Psoas muscle (tissue), 8 donors: ENCODE results near the gene FADD. TPM values are rescaled to one million over a fixed set of nuclear protein-coding genes. Genes with fewer than 3 reads are reported as not detected.

ENCODE experiments used
- ATAC-seq, 4 donors: fragments of 200-7000 bp; cut with Tn5 transposase; one replicate each; pipeline ENCODE4 v1.9.1; 2020; ENCODE audit warnings: moderate library complexity in 3 of 4, mild to moderate bottlenecking in 2 of 4
- DNase-seq, 2 donors: peaks; one replicate each; pipeline ENCODE4 v3.0.0-alpha.2; 2020
- H3K27ac ChIP-seq: fragments of 200-600 bp; one replicate; pipeline ENCODE4 v1.8.0; 2022
- H3K27me3 ChIP-seq, 3 donors: fragments of 200-600 bp in 1 of 3; one replicate each; pipeline versions ENCODE4 v1.6.1 to v1.8.0; 2013 to 2022; ENCODE audit warnings: low read length in 2 of 3, mild to moderate bottlenecking in 2 of 3, moderate library complexity in 1 of 3; ENCODE audit not compliant: insufficient read depth in 3 of 3
- H3K36me3 ChIP-seq, 2 donors: fragments of 200-600 bp in 1 of 2; one replicate each; pipeline versions ENCODE4 v1.6.1 to v1.8.0; 2013 to 2022; ENCODE audit warnings: low read depth in 1 of 2, mild to moderate bottlenecking in 1 of 2, moderate library complexity in 1 of 2; ENCODE audit not compliant: insufficient read depth in 1 of 2
- H3K4me1 ChIP-seq: fragments of 200-600 bp; one replicate; pipeline ENCODE4 v1.8.0; 2022
- H3K4me3 ChIP-seq: fragments of 200-600 bp; one replicate; pipeline ENCODE4 v1.8.0; 2022; ENCODE audit warnings: mild to moderate bottlenecking
- H3K9me3 ChIP-seq: fragments of 200-600 bp; one replicate; pipeline ENCODE4 v1.8.0; 2022
- CTCF ChIP-seq: fragments of 200-600 bp; IDR thresholded peaks from one replicate; pipeline ENCODE4 v1.8.0; 2022; ENCODE audit warnings: antibody characterized with exemption
- WGBS, 3 donors: extraction: QIAGEN DNeasy Blood & Tissue Kit; methylation state at CpG; one replicate each; pipeline versions ENCODE4 v1.1.6 to v1.1.7; 2013; 5-methylcytosine and 5-hydroxymethylcytosine counted together
- intact Hi-C, 2 donors: fragments of 100-400 bp; cut with DNase I; formaldehyde crosslinking; loops; one replicate each; pipeline versions ENCODE4 v1.11.0 to v1.14.2; 2022
- long read RNA-seq, 2 donors: library from polyadenylated mRNA; unstranded; transcript quantifications; one replicate each; pipeline ENCODE4 v2.0.0, GENCODE V29; 2021
- polyA plus RNA-seq, 3 donors: library from polyadenylated mRNA; stranded (reverse); fragments of 200-250 nt; gene quantifications; one replicate each; pipeline ENCODE4 v1.2.3, GENCODE V29; 2013
- total RNA-seq, 4 donors: library from RNA; stranded (reverse); fragmentation: NEBNext Ultra II Directional in 2 of 4; extraction: Animal tissue kit (Norgen Biotek cat#: 25700) in 2 of 4; gene quantifications; one replicate each; pipeline versions ENCODE4 v1.2.1 to v1.2.4, GENCODE V29; 2021 to 2023
- donor health status: healthy with polysubstance abuse.
- donor health status: DM: no; HTN: no; CAD: no; lungs with moderate emphysema.
- donor health status: Bipolar disorder and iron deficiency.
- donor health status: healthy.
- donor health status: DM: yes; HTN: yes; CAD: no.
- donor health status: DM: no; HTN: no; CAD: no.
- donor health status: DM: no; HTN: no; CAD: no.
- donor health status: DM: yes; HTN: yes; CAD: no.

Gene FADD
- 10 to 100 TPM in 3 of 4 donors, 1 to 10 TPM in 1; 7.9 to 11.3 (median 10.3) TPM for total RNA-seq
- polyA plus RNA-seq = 10 to 100 TPM; 10.7 to 49.2 (median 25.7) TPM
- long read RNA-seq, donor 1, transcript FADD-201 (2 exons, 1,841 nt) = major isoform, 14 of 15 reads
- long read RNA-seq, donor 1, partial matches to known transcripts = 0 of 15 reads
- long read RNA-seq, donor 1, other reads (novel, unspliced or antisense) = 1 of 15 reads
- long read RNA-seq, donor 2, transcript FADD-201 (2 exons, 1,841 nt) = major isoform, 38 of 41 reads
- long read RNA-seq, donor 2, partial matches to known transcripts = 0 of 41 reads
- long read RNA-seq, donor 2, other reads (novel, unspliced or antisense) = 3 of 41 reads

DNA sequence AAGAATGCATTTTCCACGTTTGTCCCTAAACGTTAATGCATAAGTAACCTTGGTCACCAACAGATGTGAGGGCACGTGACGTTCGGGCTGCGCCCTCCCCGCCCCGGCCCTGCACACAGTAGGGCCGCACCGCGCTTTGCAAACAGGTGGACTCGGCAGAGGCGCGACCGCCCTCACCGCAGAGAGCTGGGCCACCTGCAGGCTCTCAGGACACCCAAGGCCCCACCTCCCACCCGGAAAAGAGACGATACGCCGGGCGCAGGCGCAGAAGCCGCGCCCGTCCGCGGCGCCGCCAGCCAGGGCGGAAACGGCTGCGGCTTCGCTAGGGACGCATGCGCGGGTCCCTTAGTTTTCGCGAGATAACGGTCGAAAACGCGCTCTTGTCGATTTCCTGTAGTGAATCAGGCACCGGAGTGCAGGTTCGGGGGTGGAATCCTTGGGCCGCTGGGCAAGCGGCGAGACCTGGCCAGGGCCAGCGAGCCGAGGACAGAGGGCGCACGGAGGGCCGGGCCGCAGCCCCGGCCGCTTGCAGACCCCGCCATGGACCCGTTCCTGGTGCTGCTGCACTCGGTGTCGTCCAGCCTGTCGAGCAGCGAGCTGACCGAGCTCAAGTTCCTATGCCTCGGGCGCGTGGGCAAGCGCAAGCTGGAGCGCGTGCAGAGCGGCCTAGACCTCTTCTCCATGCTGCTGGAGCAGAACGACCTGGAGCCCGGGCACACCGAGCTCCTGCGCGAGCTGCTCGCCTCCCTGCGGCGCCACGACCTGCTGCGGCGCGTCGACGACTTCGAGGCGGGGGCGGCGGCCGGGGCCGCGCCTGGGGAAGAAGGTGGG is at the start of gene FADD:
Gene FADD (plus strand): TSS at position 377 of the 831 bp plus-strand sequence. CDS start 164 bp downstream, at position 541.
- TF ChIP-seq CTCF = no peak
- Histone ChIP-seq H3K4me3 (peak within 1 kb of the TSS; percentile 94), H3K36me3 (peaks cover 3 to 21% of the 10 kb centered on the region in 2 donors), H3K27me3 (peaks cover 0 to 2% (median 0%) of the 10 kb centered on the region in 3 donors), H3K4me1 (peaks cover 12% of the 10 kb centered on the region), H3K9me3 (no peaks in the 10 kb centered on the region), H3K27ac (peak within 1 kb of the TSS; percentile 92)
- DNase-seq (peak; percentile 89 to 95), ATAC-seq (peak; percentile 85 to 95 (median 88))
- WGBS, 3 donors = 0 to 1% (median 1%) methylated on average over 87 to 91 of the region's 91 CpGs
- intact Hi-C loops = no loop called here

GRCh38 chr11:70155386-70155785 is 47.7 kb upstream of the FADD start:
- intact Hi-C loops = no loop called here
- no peak overlapping the region for H3K4me3 ChIP-seq
- DNase-seq = no peak
- peaks cover 0 to 2% (median 1%) of the 10 kb centered on the region in 3 donors for H3K27me3 ChIP-seq
- no peaks in the 10 kb centered on the region for H3K9me3 ChIP-seq
- TF ChIP-seq CTCF = no peak
- no peaks in the 10 kb centered on the region for H3K36me3 ChIP-seq
- H3K4me1 ChIP-seq = no peaks in the 10 kb centered on the region
- no peak for ATAC-seq
- 69 to 81% (median 74%) methylated on average over 14 of the region's 14 CpGs for WGBS, 3 donors
- no peak overlapping the region for H3K27ac ChIP-seq

- Histone ChIP-seq H3K9me3 (no peaks in the 10 kb centered on the region), H3K27me3 (peaks cover 0 to 5% (median 1%) of the 10 kb centered on the region in 3 donors), H3K27ac (no peak overlapping the region), H3K36me3 (no peaks in the 10 kb centered on the region), H3K4me3 (no peak overlapping the region), H3K4me1 (no peaks in the 10 kb centered on the region)
- ATAC-seq (no peak), DNase-seq (no peak)
- WGBS, 3 donors = 80 to 83% (median 82%) methylated on average over 18 of the region's 18 CpGs
- TF ChIP-seq CTCF = no peak
- intact Hi-C loops = no loop called here
Observed at GRCh38 chr11:70156291-70157037, 46.6 kb upstream of the FADD start.

- DNase-seq = peak; percentile 29 to 82
- 23 to 29% (median 23%) methylated on average over 8 of the region's 8 CpGs for WGBS, 3 donors
- Histone ChIP-seq H3K27me3 (peaks cover 0 to 5% (median 1%) of the 10 kb centered on the region in 3 donors), H3K36me3 (no peaks in the 10 kb centered on the region), H3K9me3 (no peaks in the 10 kb centered on the region), H3K4me3 (no peak overlapping the region), H3K27ac (no peak overlapping the region), H3K4me1 (no peaks in the 10 kb centered on the region)
- intact Hi-C loops = no loop called here
- peak; percentile 38 for TF ChIP-seq CTCF
- peak; percentile 59 to 96 (median 90) for ATAC-seq
Observed at GRCh38 chr11:70158201-70158600, 44.9 kb upstream of the FADD start.
